ENCODE measurements around the gene ZNF219. TPM values are rescaled to one million over a fixed set of nuclear protein-coding genes. Genes with fewer than 3 reads are reported as not detected.
A peak's percentile ranks its signal among the peaks of the same experiment; 100 is the strongest.

ZNF219 gene
- total and polyA plus RNA-seq, 2 of the 13 experiments (the other 11 are each of a cell fraction or from before 2014, with no cell fraction given), result 34.5 to 36.6 TPM

DNA sequence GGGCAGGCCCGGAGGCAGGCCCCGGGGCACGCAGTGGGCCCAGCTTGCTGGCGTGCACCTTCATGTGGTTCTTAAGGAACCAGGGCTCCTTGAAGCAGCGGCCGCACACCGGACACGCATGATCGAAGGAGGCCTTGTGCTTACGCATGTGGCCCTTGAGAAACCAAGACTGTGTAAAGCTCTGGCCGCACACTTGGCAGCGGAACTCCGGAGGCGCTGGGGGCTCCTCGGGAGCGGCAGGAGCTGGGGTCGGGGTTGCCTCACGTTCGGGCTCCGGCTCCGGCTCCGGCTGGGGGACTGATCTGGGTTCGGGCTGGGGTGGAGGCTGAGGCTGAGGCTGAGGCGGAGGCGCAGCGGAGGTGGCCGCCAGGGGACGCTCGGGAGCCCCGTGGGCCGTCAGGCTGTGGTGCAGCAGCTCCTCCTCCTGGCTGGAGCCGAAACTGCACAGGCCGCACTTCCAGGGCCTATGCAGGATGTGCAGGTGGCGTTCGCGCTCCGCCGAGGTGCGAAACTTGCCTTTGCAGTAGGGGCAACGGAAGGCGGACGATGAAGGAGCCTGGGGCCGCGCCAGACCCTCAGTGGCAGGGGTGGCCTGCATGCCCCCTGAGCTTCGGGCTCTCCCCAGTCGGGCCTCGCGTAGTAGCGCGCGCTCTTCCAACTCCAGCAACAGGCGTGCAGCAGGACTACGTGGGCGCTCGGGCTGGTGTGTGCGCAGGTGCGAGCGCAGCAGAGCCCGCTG is 6.0 kb downstream of the ZNF219 start (continued):
- TF ChIP-seq, protein P1, sequence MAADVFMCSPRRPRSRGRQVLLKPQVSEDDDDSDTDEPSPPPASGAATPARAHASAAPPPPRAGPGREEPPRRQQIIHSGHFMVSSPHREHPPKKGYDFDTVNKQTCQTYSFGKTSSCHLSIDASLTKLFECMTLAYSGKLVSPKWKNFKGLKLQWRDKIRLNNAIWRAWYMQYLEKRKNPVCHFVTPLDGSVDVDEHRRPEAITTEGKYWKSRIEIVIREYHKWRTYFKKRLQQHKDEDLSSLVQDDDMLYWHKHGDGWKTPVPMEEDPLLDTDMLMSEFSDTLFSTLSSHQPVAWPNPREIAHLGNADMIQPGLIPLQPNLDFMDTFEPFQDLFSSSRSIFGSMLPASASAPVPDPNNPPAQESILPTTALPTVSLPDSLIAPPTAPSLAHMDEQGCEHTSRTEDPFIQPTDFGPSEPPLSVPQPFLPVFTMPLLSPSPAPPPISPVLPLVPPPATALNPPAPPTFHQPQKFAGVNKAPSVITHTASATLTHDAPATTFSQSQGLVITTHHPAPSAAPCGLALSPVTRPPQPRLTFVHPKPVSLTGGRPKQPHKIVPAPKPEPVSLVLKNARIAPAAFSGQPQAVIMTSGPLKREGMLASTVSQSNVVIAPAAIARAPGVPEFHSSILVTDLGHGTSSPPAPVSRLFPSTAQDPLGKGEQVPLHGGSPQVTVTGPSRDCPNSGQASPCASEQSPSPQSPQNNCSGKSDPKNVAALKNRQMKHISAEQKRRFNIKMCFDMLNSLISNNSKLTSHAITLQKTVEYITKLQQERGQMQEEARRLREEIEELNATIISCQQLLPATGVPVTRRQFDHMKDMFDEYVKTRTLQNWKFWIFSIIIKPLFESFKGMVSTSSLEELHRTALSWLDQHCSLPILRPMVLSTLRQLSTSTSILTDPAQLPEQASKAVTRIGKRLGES (CRISPR knock-in tag; IDR thresholded peaks at IDR 0.05; ENCODE audit: borderline replicate concordance), result no peak
- TF ChIP-seq, protein P2, sequence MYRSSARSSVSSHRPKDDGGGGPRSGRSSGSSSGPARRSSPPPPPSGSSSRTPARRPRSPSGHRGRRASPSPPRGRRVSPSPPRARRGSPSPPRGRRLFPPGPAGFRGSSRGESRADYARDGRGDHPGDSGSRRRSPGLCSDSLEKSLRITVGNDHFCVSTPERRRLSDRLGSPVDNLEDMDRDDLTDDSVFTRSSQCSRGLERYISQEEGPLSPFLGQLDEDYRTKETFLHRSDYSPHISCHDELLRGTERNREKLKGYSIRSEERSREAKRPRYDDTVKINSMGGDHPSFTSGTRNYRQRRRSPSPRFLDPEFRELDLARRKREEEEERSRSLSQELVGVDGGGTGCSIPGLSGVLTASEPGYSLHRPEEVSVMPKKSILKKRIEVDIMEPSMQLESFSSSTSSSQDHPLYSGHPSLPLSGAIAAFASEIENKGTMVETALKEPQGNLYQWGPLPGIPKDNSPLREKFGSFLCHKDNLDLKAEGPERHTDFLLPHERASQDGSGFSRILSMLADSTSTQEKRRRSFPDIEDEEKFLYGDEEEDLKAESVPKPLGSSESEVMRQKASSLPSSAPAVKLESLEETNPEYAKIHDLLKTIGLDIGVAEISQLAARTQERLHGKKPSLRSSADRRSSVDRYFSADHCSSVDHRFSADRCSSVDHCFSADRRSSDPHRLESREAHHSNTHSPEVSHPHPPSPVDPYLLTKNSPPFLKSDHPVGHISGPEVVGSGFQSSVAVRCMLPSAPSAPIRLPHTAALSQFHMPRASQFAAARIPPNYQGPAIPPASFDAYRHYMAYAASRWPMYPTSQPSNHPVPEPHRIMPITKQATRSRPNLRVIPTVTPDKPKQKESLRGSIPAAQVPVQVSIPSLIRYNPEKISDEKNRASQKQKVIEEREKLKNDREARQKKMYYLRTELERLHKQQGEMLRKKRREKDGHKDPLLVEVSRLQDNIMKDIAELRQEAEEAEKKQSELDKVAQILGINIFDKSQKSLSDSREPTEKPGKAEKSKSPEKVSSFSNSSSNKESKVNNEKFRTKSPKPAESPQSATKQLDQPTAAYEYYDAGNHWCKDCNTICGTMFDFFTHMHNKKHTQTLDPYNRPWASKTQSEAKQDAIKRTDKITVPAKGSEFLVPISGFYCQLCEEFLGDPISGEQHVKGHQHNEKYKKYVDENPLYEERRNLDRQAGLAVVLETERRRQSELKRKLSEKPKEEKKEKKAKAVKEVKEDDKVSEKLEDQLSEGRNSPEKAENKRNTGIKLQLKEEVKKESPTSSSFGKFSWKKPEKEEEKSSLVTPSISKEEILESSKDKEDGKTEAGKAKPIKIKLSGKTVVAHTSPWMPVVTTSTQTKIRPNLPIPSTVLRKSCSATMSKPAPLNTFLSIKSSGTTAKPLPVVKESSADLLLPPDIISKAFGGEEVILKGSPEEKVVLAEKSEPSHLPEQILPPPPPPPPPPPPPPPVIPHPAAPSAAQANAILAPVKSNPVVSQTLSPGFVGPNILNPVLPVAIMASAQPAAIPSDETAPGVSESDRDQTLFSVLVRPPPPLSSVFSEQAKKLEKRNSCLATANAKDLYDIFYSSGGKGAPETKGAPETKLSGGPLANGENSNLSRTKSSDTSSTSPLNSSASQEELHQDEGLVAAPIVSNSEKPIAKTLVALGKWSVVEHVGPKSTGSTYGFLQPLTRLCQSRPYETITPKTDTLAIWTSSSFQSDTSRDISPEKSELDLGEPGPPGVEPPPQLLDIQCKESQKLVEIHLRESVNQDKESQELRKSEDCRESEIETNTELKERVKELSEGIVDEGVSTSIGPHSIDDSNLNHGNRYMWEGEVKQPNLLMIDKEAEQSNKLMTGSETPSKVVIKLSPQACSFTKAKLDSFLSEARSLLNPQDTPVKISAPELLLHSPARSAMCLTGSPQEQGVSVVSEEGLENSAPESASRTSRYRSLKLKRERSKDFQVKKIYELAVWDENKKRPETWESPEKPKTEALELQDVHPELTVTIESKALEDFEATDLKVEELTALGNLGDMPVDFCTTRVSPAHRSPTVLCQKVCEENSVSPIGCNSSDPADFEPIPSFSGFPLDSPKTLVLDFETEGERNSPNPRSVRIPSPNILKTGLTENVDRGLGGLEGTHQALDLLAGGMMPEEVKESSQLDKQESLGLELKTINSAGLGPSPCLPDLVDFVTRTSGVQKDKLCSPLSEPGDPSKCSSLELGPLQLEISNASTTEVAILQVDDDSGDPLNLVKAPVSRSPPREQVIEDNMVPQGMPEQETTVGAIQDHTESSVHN (CRISPR knock-in tag; IDR thresholded peaks at IDR 0.05), result peak; percentile 90
- TF ChIP-seq ZNF234 (CRISPR knock-in tag; conservative IDR thresholded peaks at IDR 0.05), result no peak
- TF ChIP-seq, protein P3, sequence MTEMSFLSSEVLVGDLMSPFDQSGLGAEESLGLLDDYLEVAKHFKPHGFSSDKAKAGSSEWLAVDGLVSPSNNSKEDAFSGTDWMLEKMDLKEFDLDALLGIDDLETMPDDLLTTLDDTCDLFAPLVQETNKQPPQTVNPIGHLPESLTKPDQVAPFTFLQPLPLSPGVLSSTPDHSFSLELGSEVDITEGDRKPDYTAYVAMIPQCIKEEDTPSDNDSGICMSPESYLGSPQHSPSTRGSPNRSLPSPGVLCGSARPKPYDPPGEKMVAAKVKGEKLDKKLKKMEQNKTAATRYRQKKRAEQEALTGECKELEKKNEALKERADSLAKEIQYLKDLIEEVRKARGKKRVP (CRISPR knock-in tag; IDR thresholded peaks at IDR 0.05), result no peak
- peak; percentile 70; the same call in 1 of the 2 replicates for TF ChIP-seq KLF12 (CRISPR knock-in tag; IDR thresholded peaks at IDR 0.05; ENCODE audit: borderline replicate concordance)
- TF ChIP-seq, protein P4, sequence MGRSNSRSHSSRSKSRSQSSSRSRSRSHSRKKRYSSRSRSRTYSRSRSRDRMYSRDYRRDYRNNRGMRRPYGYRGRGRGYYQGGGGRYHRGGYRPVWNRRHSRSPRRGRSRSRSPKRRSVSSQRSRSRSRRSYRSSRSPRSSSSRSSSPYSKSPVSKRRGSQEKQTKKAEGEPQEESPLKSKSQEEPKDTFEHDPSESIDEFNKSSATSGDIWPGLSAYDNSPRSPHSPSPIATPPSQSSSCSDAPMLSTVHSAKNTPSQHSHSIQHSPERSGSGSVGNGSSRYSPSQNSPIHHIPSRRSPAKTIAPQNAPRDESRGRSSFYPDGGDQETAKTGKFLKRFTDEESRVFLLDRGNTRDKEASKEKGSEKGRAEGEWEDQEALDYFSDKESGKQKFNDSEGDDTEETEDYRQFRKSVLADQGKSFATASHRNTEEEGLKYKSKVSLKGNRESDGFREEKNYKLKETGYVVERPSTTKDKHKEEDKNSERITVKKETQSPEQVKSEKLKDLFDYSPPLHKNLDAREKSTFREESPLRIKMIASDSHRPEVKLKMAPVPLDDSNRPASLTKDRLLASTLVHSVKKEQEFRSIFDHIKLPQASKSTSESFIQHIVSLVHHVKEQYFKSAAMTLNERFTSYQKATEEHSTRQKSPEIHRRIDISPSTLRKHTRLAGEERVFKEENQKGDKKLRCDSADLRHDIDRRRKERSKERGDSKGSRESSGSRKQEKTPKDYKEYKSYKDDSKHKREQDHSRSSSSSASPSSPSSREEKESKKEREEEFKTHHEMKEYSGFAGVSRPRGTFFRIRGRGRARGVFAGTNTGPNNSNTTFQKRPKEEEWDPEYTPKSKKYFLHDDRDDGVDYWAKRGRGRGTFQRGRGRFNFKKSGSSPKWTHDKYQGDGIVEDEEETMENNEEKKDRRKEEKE (IDR thresholded peaks at IDR 0.05), result no peak
- no peak for TF ChIP-seq ZNF30 (CRISPR knock-in tag; IDR thresholded peaks at IDR 0.05)
- TF ChIP-seq POLR2A (IDR thresholded peaks at IDR 0.05; ENCODE audit: insufficient read depth in 1 of 2, low read depth in 2 of 2, low read length in 2 of 2), result no peak
- TF ChIP-seq, protein P5, sequence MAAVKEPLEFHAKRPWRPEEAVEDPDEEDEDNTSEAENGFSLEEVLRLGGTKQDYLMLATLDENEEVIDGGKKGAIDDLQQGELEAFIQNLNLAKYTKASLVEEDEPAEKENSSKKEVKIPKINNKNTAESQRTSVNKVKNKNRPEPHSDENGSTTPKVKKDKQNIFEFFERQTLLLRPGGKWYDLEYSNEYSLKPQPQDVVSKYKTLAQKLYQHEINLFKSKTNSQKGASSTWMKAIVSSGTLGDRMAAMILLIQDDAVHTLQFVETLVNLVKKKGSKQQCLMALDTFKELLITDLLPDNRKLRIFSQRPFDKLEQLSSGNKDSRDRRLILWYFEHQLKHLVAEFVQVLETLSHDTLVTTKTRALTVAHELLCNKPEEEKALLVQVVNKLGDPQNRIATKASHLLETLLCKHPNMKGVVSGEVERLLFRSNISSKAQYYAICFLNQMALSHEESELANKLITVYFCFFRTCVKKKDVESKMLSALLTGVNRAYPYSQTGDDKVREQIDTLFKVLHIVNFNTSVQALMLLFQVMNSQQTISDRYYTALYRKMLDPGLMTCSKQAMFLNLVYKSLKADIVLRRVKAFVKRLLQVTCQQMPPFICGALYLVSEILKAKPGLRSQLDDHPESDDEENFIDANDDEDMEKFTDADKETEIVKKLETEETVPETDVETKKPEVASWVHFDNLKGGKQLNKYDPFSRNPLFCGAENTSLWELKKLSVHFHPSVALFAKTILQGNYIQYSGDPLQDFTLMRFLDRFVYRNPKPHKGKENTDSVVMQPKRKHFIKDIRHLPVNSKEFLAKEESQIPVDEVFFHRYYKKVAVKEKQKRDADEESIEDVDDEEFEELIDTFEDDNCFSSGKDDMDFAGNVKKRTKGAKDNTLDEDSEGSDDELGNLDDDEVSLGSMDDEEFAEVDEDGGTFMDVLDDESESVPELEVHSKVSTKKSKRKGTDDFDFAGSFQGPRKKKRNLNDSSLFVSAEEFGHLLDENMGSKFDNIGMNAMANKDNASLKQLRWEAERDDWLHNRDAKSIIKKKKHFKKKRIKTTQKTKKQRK (IDR thresholded peaks at IDR 0.05; ENCODE audit: low read length), result no peak

Data from HepG2 (cell line).